MM.1S (cell line): ENCODE data around the gene SETX.

Source experiments
- DNase-seq: peaks from one replicate; pipeline ENCODE4 v3.0.0-alpha.2; 2015
- H2AFZ ChIP-seq: fragments of 300-600 bp; sonication (generic); 2 replicates; pipeline ENCODE4 v1.6.0; 2016; ENCODE audit warnings: antibody characterized with exemption, low read length
- H3F3A ChIP-seq: fragments of 300-600 bp; sonication (generic); 2 replicates; pipeline ENCODE4 v1.6.1; 2016; ENCODE audit warnings: mild to moderate bottlenecking, antibody characterized with exemption, low read length, moderate library complexity, mixed read lengths; ENCODE audit not compliant: insufficient read depth
- H3K27ac ChIP-seq: fragments of 300-600 bp; sonication (generic); 2 replicates; pipeline ENCODE4 v1.5.1; 2016; ENCODE audit warnings: mild to moderate bottlenecking, low read length
- H3K27me3 ChIP-seq: fragments of 300-600 bp; sonication (generic); replicated peaks from 2 replicates; pipeline ENCODE4 v1.6.0; 2016; ENCODE audit warnings: low read length; ENCODE audit not compliant: insufficient read depth
- H3K36me3 ChIP-seq: fragments of 300-600 bp; sonication (generic); replicated peaks from 2 replicates; pipeline ENCODE4 v1.6.1; 2016; ENCODE audit warnings: mild to moderate bottlenecking, low read length, mixed read lengths; ENCODE audit not compliant: insufficient read depth
- H3K4me1 ChIP-seq: fragments of 300-600 bp; sonication (generic); 2 replicates; pipeline ENCODE4 v1.6.1; 2016; ENCODE audit warnings: low read length, mixed read lengths
- H3K4me2 ChIP-seq: fragments of 300-600 bp; sonication (generic); 2 replicates; pipeline ENCODE4 v1.6.0; 2016; ENCODE audit warnings: low read depth, low read length
- H3K4me3 ChIP-seq: fragments of 300-600 bp; sonication (generic); 2 replicates; pipeline ENCODE4 v1.5.1; 2016; ENCODE audit warnings: low read length, mixed read lengths
- H3K79me2 ChIP-seq: fragments of 300-600 bp; sonication (generic); 2 replicates; pipeline ENCODE4 v1.6.1; 2016; ENCODE audit warnings: mixed run types, low read length, mixed read lengths
- H3K9ac ChIP-seq: fragments of 300-600 bp; sonication (generic); 2 replicates; pipeline ENCODE4 v1.6.1; 2016; ENCODE audit warnings: low read length, mixed read lengths
- H3K9me2 ChIP-seq: fragments of 300-600 bp; sonication (generic); replicated peaks from 2 replicates; pipeline ENCODE4 v1.6.1; 2016; ENCODE audit warnings: mild to moderate bottlenecking, low read length, mixed read lengths; ENCODE audit not compliant: insufficient read depth
- H3K9me3 ChIP-seq: fragments of 300-600 bp; sonication (generic); replicated peaks from 2 replicates; pipeline ENCODE4 v1.6.1; 2016; ENCODE audit warnings: mild to moderate bottlenecking, low read length, mixed read lengths; ENCODE audit not compliant: insufficient read depth
- H4K20me1 ChIP-seq: fragments of 300-600 bp; sonication (generic); 2 replicates; pipeline ENCODE4 v1.6.1; 2016; ENCODE audit warnings: mild to moderate bottlenecking, low read length, moderate library complexity, mixed read lengths; ENCODE audit not compliant: insufficient read depth
- CTCF ChIP-seq: fragments of 300-600 bp; sonication (generic); IDR thresholded peaks from 2 replicates; pipeline ENCODE4 v1.5.1; 2016; ENCODE audit warnings: antibody characterized with exemption, low read length, mixed read lengths
- EZH2 ChIP-seq: fragments of 300-600 bp; sonication (generic); optimal IDR thresholded peaks from 2 replicates; pipeline ENCODE3; 2017; ENCODE audit warnings: low read depth, mild to moderate bottlenecking, antibody characterized with exemption, low read length, mixed read lengths
- EZH2phosphoT487 ChIP-seq: fragments of 300-600 bp; sonication (generic); IDR thresholded peaks from 2 replicates; pipeline ENCODE4 v1.6.1; 2018; ENCODE audit warnings: antibody characterized with exemption, low read length

SETX gene

GRCh38 chr9:132288361-132288760, 66.4 kb downstream of the SETX start:
- H3K27me3 ChIP-seq, result no peaks in the 10 kb centered on the region
- TF ChIP-seq EZH2phosphoT487, result no peak
- no peak for TF ChIP-seq EZH2
- TF ChIP-seq CTCF, result no peak
- no peaks in the 10 kb centered on the region for H3F3A ChIP-seq
- no peaks in the 10 kb centered on the region for H3K36me3 ChIP-seq
- H3K4me2 ChIP-seq, result no peak overlapping the region
- H3K79me2 ChIP-seq, result no peaks in the 10 kb centered on the region
- H3K9ac ChIP-seq, result no peak overlapping the region
- no peak for DNase-seq
- H4K20me1 ChIP-seq, result no peaks in the 10 kb centered on the region
- H3K4me3 ChIP-seq, result no peak overlapping the region
- H3K4me1 ChIP-seq, result no peaks in the 10 kb centered on the region
- no peak overlapping the region for H3K27ac ChIP-seq
- no peaks in the 10 kb centered on the region for H3K9me2 ChIP-seq
- H3K9me3 ChIP-seq, result no peaks in the 10 kb centered on the region
- no peak overlapping the region for H2AFZ ChIP-seq

- Histone ChIP-seq H3K4me1 (no peaks in the 10 kb centered on the region), H3K36me3 (peaks cover 4% of the 10 kb centered on the region), H3F3A (no peaks in the 10 kb centered on the region), H3K27ac (no peak overlapping the region), H3K4me2 (no peak overlapping the region), H3K9me2 (no peaks in the 10 kb centered on the region), H4K20me1 (no peaks in the 10 kb centered on the region), H2AFZ (no peak overlapping the region), H3K4me3 (no peak overlapping the region), H3K27me3 (no peaks in the 10 kb centered on the region), H3K9me3 (no peaks in the 10 kb centered on the region), H3K79me2 (no peaks in the 10 kb centered on the region), H3K9ac (no peak overlapping the region)
- no peak for DNase-seq
- TF ChIP-seq CTCF (no peak), EZH2phosphoT487 (no peak), EZH2 (no peak)
These were observed 67.5 kb downstream of the SETX start for GRCh38 chr9:132287256-132287760.

- H3K36me3 ChIP-seq, result peaks cover 8% of the 10 kb centered on the region
- no peaks in the 10 kb centered on the region for H4K20me1 ChIP-seq
- H3K9ac ChIP-seq, result no peak overlapping the region
- TF ChIP-seq EZH2 (no peak), CTCF (no peak), EZH2phosphoT487 (no peak)
- no peaks in the 10 kb centered on the region for H3F3A ChIP-seq
- no peak overlapping the region for H3K4me2 ChIP-seq
- no peak for DNase-seq
- H3K27ac ChIP-seq, result no peak overlapping the region
- no peaks in the 10 kb centered on the region for H3K9me3 ChIP-seq
- H3K4me3 ChIP-seq, result no peak overlapping the region
- no peaks in the 10 kb centered on the region for H3K9me2 ChIP-seq
- no peaks in the 10 kb centered on the region for H3K4me1 ChIP-seq
- H2AFZ ChIP-seq, result no peak overlapping the region
- no peaks in the 10 kb centered on the region for H3K79me2 ChIP-seq
- no peaks in the 10 kb centered on the region for H3K27me3 ChIP-seq
These were observed 70.9 kb downstream of the SETX start for GRCh38 chr9:132283863-132284262.
